ENCODE results near the gene RSU1.
A peak's percentile ranks its signal among the peaks of the same experiment; 100 is the strongest.
"Not testable (repeated sequence)": the region's sequence is repeated elsewhere in the genome, so short reads cannot be mapped to it uniquely, and the experiment has no call there.

RSU1 gene

GRCh38 chr10:16817125-16818019, at the start of gene RSU1:
Gene RSU1 (minus strand): TSS chr10:16817424. CDS start chr10:16817081, 343 bp downstream.
- DNase-seq: peak; percentile 100

- DNase-seq: no peak
Observed at GRCh38 chr10:16866541-16867275, 49.5 kb upstream of the RSU1 start.

GRCh38 chr10:16865766-16866165, 48.5 kb upstream of the RSU1 start:
- no peak for DNase-seq

- DNase-seq: no peak
Observed at GRCh38 chr10:16863766-16864165, 46.5 kb upstream of the RSU1 start.

GRCh38 chr10:16857419-16857818, 40.2 kb upstream of the RSU1 start:
- no peak for DNase-seq

GRCh38 chr10:16856567-16856966, 39.3 kb upstream of the RSU1 start:
- DNase-seq: no peak

GRCh38 chr10:16856092-16856491, 38.9 kb upstream of the RSU1 start:
- no peak for DNase-seq

- DNase-seq: peak; percentile 31
Observed at GRCh38 chr10:16854623-16855022, 37.4 kb upstream of the RSU1 start.

GRCh38 chr10:16853809-16854208, 36.6 kb upstream of the RSU1 start:
- DNase-seq: no peak

- peak; percentile 63 for DNase-seq
Observed at GRCh38 chr10:16853201-16853600, 36.0 kb upstream of the RSU1 start.

- no peak for DNase-seq
Observed at GRCh38 chr10:16852624-16853023, 35.4 kb upstream of the RSU1 start.

- DNase-seq: no peak
Observed at GRCh38 chr10:16848562-16849154, 31.4 kb upstream of the RSU1 start.

- DNase-seq: no peak
Observed at GRCh38 chr10:16847644-16848043, 30.4 kb upstream of the RSU1 start.

GRCh38 chr10:16845248-16845647, 28.0 kb upstream of the RSU1 start:
- no peak for DNase-seq

- DNase-seq: peak; percentile 80
Observed at GRCh38 chr10:16843252-16843870, 26.1 kb upstream of the RSU1 start.

- no peak for DNase-seq
Observed at GRCh38 chr10:16835228-16835627, 18.0 kb upstream of the RSU1 start.

- no peak for DNase-seq
Observed at GRCh38 chr10:16832351-16833080, 15.3 kb upstream of the RSU1 start.

- peak; percentile 88 for DNase-seq
Observed at GRCh38 chr10:16828701-16829175, 11.5 kb upstream of the RSU1 start.

GRCh38 chr10:16828114-16828568, 10.9 kb upstream of the RSU1 start:
- DNase-seq: peak; percentile 62

- DNase-seq: not testable (repeated sequence)
Observed at GRCh38 chr10:16827474-16827873, 10.2 kb upstream of the RSU1 start.

GRCh38 chr10:16822726-16823360, 5.6 kb upstream of the RSU1 start:
- DNase-seq: no peak

GRCh38 chr10:16822027-16822426, 4.8 kb upstream of the RSU1 start:
- no peak for DNase-seq

Measured in kidney glomerular epithelial cell (primary cell).